ENCODE measurements around the gene DIP2A. TPM values are rescaled to one million over a fixed set of nuclear protein-coding genes. Genes with fewer than 3 reads are reported as not detected.

The DIP2A gene
- polyA plus RNA-seq, 1 donor (not counting 4 experiments of a cell fraction or from before 2014, with no cell fraction given): 41.6 TPM

DNA sequence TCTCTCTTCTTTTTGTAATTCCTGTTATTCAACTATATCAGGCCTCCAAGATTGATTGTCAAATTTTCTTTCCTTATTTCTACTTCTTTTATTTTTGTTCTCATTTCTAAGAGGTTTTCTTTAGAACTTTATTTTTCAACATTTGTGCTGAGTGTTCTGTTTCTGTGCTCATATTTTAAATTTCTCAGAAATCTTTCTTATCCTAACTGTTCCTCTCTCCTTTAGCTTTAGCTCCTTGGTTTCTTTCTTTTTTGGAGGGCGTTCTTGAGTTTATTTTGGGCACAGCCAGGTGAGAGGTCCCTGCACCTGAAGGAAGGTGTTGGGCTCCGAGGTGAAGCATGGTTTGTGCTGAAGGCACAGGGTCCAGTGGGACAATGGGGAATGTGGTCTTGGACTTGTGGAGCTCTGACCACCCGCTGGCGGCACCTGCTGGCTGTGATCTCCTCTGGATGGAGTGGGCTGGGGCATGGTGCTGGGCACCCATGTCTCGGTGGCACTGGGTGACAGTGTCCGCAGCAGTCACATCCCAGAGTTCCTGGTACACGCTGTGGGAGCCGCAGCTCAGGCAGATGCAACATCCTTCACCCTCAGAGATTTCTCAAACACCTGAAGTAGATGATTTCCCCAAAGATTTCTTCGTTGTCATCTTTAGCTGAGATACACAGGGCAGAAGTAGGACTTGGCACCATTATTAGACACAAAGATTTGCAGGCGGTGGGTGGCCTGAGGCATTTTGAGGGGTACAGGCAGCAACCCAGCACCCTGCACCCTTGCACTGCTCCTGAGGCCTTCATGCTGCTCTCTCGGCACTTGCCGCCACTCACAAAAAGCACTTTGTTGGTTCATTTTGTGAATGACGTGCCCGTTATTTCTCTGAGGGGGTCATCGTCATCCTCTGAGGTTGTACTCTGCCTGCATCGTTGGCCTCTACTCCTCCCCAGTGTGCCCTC, 38.2 kb upstream of the DIP2A start:
- Histone ChIP-seq H4K20me1 (ENCODE audit: control insufficient read depth, extremely low read depth, insufficient read depth, low read length) (no peaks in the 10 kb centered on the region), H3K79me2 (ENCODE audit: control insufficient read depth, insufficient read depth, low read length) (no peaks in the 10 kb centered on the region), H3K36me3 (ENCODE audit: control insufficient read depth in 2 of 2, extremely low read depth in 1 of 2, insufficient read depth in 2 of 2, low read length in 2 of 2) (peaks cover 23 to 24% of the 10 kb centered on the region in 2 experiments), H3K4me1 (ENCODE audit: control insufficient read depth, extremely low read depth, insufficient read depth, low read length) (no peaks in the 10 kb centered on the region), H3K4me3 (ENCODE audit: control insufficient read depth in 2 of 3, extremely low read depth in 1 of 3, insufficient read depth in 2 of 3, low read depth in 1 of 3, low read length in 3 of 3) (no peak overlapping the region), H2AFZ (ENCODE audit: control insufficient read depth, low read length) (no peak overlapping the region), H3K27ac (ENCODE audit: control insufficient read depth, insufficient read depth, low read length) (no peak overlapping the region), H3K4me2 (ENCODE audit: control insufficient read depth, extremely low read depth, insufficient read depth, low read depth, low read length) (no peak overlapping the region), H3K9ac (ENCODE audit: control insufficient read depth, extremely low read depth, insufficient read depth, low read length) (no peak overlapping the region), H3K27me3 (ENCODE audit: control insufficient read depth, extremely low read depth, insufficient read depth, low read length) (no peaks in the 10 kb centered on the region), H3K9me1 (ENCODE audit: control insufficient read depth, extremely low read depth, insufficient read depth, low read length) (no peaks in the 10 kb centered on the region), H3K9me3 (ENCODE audit: control insufficient read depth, low read depth, low read length) (no peaks in the 10 kb centered on the region)
- DNase-seq (ENCODE audit: low read depth, low spot score) (no peak), FAIRE-seq (no peak)
- no peak for TF ChIP-seq EZH2 (IDR thresholded peaks at IDR 0.05; ENCODE audit: low read length)
- TF ChIP-seq, protein P1, sequence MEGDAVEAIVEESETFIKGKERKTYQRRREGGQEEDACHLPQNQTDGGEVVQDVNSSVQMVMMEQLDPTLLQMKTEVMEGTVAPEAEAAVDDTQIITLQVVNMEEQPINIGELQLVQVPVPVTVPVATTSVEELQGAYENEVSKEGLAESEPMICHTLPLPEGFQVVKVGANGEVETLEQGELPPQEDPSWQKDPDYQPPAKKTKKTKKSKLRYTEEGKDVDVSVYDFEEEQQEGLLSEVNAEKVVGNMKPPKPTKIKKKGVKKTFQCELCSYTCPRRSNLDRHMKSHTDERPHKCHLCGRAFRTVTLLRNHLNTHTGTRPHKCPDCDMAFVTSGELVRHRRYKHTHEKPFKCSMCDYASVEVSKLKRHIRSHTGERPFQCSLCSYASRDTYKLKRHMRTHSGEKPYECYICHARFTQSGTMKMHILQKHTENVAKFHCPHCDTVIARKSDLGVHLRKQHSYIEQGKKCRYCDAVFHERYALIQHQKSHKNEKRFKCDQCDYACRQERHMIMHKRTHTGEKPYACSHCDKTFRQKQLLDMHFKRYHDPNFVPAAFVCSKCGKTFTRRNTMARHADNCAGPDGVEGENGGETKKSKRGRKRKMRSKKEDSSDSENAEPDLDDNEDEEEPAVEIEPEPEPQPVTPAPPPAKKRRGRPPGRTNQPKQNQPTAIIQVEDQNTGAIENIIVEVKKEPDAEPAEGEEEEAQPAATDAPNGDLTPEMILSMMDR (optimal IDR thresholded peaks at IDR 0.05 in 1 of 3, IDR thresholded peaks at IDR 0.05 in 1 of 3, conservative IDR thresholded peaks at IDR 0.05 in 1 of 3; ENCODE audit: extremely low read depth in 1 of 3, insufficient read depth in 2 of 3, low read length in 3 of 3): peak in 1 of 3 experiments; percentile 11
- dilution Hi-C loops (cut with MboI; ENCODE audit: extremely low pct_ligation_motif_present, low sequenced_read_pairs): no loop called here

DNA sequence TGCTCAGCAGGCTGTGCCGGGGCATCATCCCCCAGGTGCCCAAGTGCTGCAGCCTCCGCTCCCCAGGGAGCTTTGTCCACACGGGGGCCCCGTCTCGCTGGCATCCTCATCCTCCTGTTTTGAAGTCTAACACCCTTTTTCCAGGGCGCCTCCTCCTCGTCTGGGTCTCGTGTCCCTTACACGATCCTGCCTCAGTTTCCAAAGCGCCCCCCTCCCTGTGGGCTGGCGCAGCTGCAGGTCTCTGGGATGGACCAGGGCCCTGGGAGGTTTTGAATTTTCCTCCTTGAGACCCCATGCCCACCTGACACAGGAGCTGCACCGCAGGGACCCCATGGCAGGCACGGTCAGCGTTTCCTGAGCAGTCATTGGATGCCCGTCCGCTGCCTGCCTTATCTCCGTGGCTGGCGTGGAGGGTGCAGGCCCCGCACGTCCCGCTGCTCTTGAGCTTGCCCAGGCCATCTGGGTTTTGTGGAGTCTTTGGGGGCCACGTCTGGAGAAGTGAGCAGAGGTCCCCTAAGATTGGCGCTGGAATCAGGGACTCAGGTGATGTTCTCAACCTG, 37.4 kb upstream of the DIP2A start:
- H3K4me2 ChIP-seq (ENCODE audit: control insufficient read depth, extremely low read depth, insufficient read depth, low read depth, low read length): no peak overlapping the region
- no peaks in the 10 kb centered on the region for H3K79me2 ChIP-seq (ENCODE audit: control insufficient read depth, insufficient read depth, low read length)
- no peaks in the 10 kb centered on the region for H3K9me1 ChIP-seq (ENCODE audit: control insufficient read depth, extremely low read depth, insufficient read depth, low read length)
- H3K4me3 ChIP-seq (ENCODE audit: control insufficient read depth in 2 of 3, extremely low read depth in 1 of 3, insufficient read depth in 2 of 3, low read depth in 1 of 3, low read length in 3 of 3): no peak overlapping the region
- no peaks in the 10 kb centered on the region for H4K20me1 ChIP-seq (ENCODE audit: control insufficient read depth, extremely low read depth, insufficient read depth, low read length)
- FAIRE-seq: no peak
- TF ChIP-seq, protein P1 (optimal IDR thresholded peaks at IDR 0.05 in 1 of 3, IDR thresholded peaks at IDR 0.05 in 1 of 3, conservative IDR thresholded peaks at IDR 0.05 in 1 of 3; ENCODE audit: extremely low read depth in 1 of 3, insufficient read depth in 2 of 3, low read length in 3 of 3): peak in 1 of 3 experiments; percentile 5
- TF ChIP-seq EZH2 (IDR thresholded peaks at IDR 0.05; ENCODE audit: low read length): no peak
- H3K36me3 ChIP-seq (ENCODE audit: control insufficient read depth in 2 of 2, extremely low read depth in 1 of 2, insufficient read depth in 2 of 2, low read length in 2 of 2): peaks cover 23 to 24% of the 10 kb centered on the region in 2 experiments
- no peak overlapping the region for H3K9ac ChIP-seq (ENCODE audit: control insufficient read depth, extremely low read depth, insufficient read depth, low read length)
- dilution Hi-C loops (cut with MboI; ENCODE audit: extremely low pct_ligation_motif_present, low sequenced_read_pairs): no loop called here
- H3K27ac ChIP-seq (ENCODE audit: control insufficient read depth, insufficient read depth, low read length): no peak overlapping the region
- no peak for DNase-seq (ENCODE audit: low read depth, low spot score)
- H3K9me3 ChIP-seq (ENCODE audit: control insufficient read depth, low read depth, low read length): no peaks in the 10 kb centered on the region
- H3K4me1 ChIP-seq (ENCODE audit: control insufficient read depth, extremely low read depth, insufficient read depth, low read length): no peaks in the 10 kb centered on the region
- no peak overlapping the region for H2AFZ ChIP-seq (ENCODE audit: control insufficient read depth, low read length)
- no peaks in the 10 kb centered on the region for H3K27me3 ChIP-seq (ENCODE audit: control insufficient read depth, extremely low read depth, insufficient read depth, low read length)

Measured in keratinocyte (primary cell).